Smooth muscle cell (in vitro differentiated cells): ENCODE data around the gene FOXP3. TPM values are rescaled to one million over a fixed set of nuclear protein-coding genes. Genes with fewer than 3 reads are reported as not detected.

Experiments
- DNase-seq: peaks from one replicate; lab custom pipeline; 2025; ENCODE audit not compliant: unreplicated experiment; lab: John Stamatoyannopoulos, UW
- H2AFZ ChIP-seq: fragments of 200-600 bp; sonication (generic); 2 replicates; pipeline ENCODE4 v1.6.0; 2016; ENCODE audit warnings: antibody characterized with exemption, low read depth, mild to moderate bottlenecking
- H3F3A ChIP-seq: fragments of 200-600 bp; sonication (generic); 2 replicates; pipeline ENCODE4 v1.6.0; 2017; ENCODE audit warnings: antibody characterized with exemption, low read depth
- H3K27ac ChIP-seq: fragments of 200-600 bp; sonication (generic); 2 replicates; pipeline ENCODE4 v1.5.1; 2016; ENCODE audit warnings: low read depth, mild to moderate bottlenecking
- H3K27me3 ChIP-seq: fragments of 200-600 bp; sonication (generic); 2 replicates; pipeline ENCODE4 v1.6.1; 2016; ENCODE audit warnings: low read depth, mild to moderate bottlenecking
- H3K36me3 ChIP-seq: fragments of 200-600 bp; sonication (generic); 2 replicates; pipeline ENCODE4 v1.5.1; 2016; ENCODE audit warnings: low read depth
- H3K4me1 ChIP-seq: fragments of 200-600 bp; sonication (generic); 2 replicates; pipeline ENCODE4 v1.5.1; 2016; ENCODE audit warnings: low read depth
- H3K4me2 ChIP-seq: fragments of 200-600 bp; sonication (generic); 2 replicates; pipeline ENCODE4 v1.6.0; 2016; ENCODE audit warnings: mild to moderate bottlenecking
- H3K4me3 ChIP-seq: fragments of 200-600 bp; sonication (generic); 2 replicates; pipeline ENCODE4 v1.5.1; 2016; ENCODE audit warnings: mild to moderate bottlenecking
- H3K79me2 ChIP-seq: fragments of 200-600 bp; sonication (generic); 2 replicates; pipeline ENCODE4 v1.6.0; 2016; ENCODE audit warnings: low read depth, mild to moderate bottlenecking
- H3K9ac ChIP-seq: fragments of 200-600 bp; sonication (generic); 2 replicates; pipeline ENCODE4 v1.6.0; 2016; ENCODE audit warnings: low read depth
- H3K9me3 ChIP-seq: fragments of 200-600 bp; sonication (generic); replicated peaks from 2 replicates; pipeline ENCODE4 v1.5.1; 2016; ENCODE audit warnings: low read depth
- H4K20me1 ChIP-seq: fragments of 200-600 bp; sonication (generic); 2 replicates; pipeline ENCODE4 v1.6.0; 2016; ENCODE audit warnings: low read depth
- WGBS: methylation state at CpG from one replicate; pipeline ENCODE4 v1.1.7; 2016; ENCODE audit warnings: low lambda C conversion rate; 5-methylcytosine and 5-hydroxymethylcytosine counted together
- polyA plus RNA-seq: library from polyadenylated mRNA; unstranded; fragments of >200 nt; fragmentation: Nextera tagmentation; extraction: Ambion mirVana; gene quantifications from 2 replicates; pipeline ENCODE4 v1.2.1, GENCODE V29; 2016
- total RNA-seq: library from RNA; depleted of rRNA; stranded (reverse); fragments of >200 nt; gene quantifications from 2 replicates; pipeline ENCODE4 v1.2.3, GENCODE V29; 2014
- TF ChIP-seq, protein P1 (sequence below): fragments of 200-600 bp; sonication (generic); IDR thresholded peaks from 2 replicates; pipeline ENCODE4 v1.5.1; 2017; ENCODE audit warnings: borderline replicate concordance, mild to moderate bottlenecking, antibody characterized with exemption; ENCODE audit not compliant: insufficient read depth, poor library complexity, severe bottlenecking

Gene FOXP3
- total and polyA plus RNA-seq, 2 experiments from 2014 or later: not detected

DNA sequence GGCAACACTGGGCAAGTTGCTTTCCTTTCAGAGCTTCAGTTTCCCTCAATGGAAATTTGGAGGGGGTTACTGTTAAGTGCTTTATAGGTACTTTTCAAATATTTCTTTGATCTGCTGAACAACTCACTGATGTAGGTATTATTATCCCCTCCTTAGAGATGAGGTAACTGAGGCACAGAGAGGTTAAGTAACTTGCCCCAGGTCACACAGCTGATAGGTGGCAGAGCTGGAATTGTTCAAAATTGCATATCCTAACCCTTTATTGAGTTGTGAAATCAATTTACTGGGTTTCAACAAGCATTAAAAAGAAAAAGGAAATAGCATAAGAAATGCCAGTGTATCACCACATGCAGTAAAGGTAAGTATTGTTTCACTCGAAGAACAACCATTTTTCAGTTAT is 11.7 kb upstream of the FOXP3 start:
- Histone ChIP-seq H3K79me2 (peaks cover 10% of the 10 kb centered on the region), H3K36me3 (no peaks in the 10 kb centered on the region), H4K20me1 (peaks cover 5% of the 10 kb centered on the region), H3K27ac (no peak overlapping the region), H3K4me3 (no peak overlapping the region), H3K9me3 (no peaks in the 10 kb centered on the region), H3K9ac (no peak overlapping the region), H3K4me2 (no peak overlapping the region), H2AFZ (no peak overlapping the region), H3K27me3 (no peaks in the 10 kb centered on the region), H3K4me1 (no peaks in the 10 kb centered on the region), H3F3A (no peaks in the 10 kb centered on the region)
- DNase-seq: no peak
- 63% methylated on average over 1 of the region's 1 CpG for WGBS
- TF ChIP-seq, protein P1, sequence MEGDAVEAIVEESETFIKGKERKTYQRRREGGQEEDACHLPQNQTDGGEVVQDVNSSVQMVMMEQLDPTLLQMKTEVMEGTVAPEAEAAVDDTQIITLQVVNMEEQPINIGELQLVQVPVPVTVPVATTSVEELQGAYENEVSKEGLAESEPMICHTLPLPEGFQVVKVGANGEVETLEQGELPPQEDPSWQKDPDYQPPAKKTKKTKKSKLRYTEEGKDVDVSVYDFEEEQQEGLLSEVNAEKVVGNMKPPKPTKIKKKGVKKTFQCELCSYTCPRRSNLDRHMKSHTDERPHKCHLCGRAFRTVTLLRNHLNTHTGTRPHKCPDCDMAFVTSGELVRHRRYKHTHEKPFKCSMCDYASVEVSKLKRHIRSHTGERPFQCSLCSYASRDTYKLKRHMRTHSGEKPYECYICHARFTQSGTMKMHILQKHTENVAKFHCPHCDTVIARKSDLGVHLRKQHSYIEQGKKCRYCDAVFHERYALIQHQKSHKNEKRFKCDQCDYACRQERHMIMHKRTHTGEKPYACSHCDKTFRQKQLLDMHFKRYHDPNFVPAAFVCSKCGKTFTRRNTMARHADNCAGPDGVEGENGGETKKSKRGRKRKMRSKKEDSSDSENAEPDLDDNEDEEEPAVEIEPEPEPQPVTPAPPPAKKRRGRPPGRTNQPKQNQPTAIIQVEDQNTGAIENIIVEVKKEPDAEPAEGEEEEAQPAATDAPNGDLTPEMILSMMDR: no peak

DNA sequence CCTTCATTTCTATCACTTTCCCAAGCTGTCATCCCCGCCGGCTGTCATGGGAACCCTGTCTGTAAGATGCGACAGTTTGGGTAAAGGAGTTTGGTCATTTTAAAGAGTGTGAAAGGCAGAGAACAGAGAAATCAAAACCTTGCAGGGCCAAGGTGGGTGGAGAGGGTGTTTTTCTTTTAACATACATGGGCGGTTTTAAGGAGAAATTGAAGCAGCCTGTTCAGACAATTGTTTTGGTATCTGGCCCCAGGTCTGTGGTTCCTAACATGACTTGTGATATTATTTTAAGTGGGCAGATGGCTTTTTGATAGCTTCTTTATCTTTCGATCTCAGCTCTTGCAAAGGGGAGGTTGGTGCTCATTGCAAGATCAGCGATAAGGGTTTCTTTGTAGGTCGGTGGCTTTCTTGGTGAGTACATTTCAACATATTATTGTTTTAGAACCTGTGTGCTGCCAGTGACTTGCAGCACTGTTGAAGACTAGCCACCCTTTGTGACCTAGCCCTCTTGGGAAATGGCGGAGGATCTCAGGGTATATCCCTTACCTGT is 8.7 kb upstream of the FOXP3 start:
- TF ChIP-seq, protein P1: no peak
- no peaks in the 10 kb centered on the region for H3K36me3 ChIP-seq
- 88% methylated on average over 8 of the region's 8 CpGs for WGBS
- no peaks in the 10 kb centered on the region for H3K27me3 ChIP-seq
- H3K4me2 ChIP-seq: no peak overlapping the region
- peaks cover 19% of the 10 kb centered on the region for H3K79me2 ChIP-seq
- no peak overlapping the region for H3K27ac ChIP-seq
- peaks cover 5% of the 10 kb centered on the region for H4K20me1 ChIP-seq
- H3K4me1 ChIP-seq: peaks cover 1% of the 10 kb centered on the region
- no peaks in the 10 kb centered on the region for H3K9me3 ChIP-seq
- DNase-seq: no peak
- no peak overlapping the region for H3K4me3 ChIP-seq
- H3F3A ChIP-seq: no peaks in the 10 kb centered on the region
- H3K9ac ChIP-seq: no peak overlapping the region
- H2AFZ ChIP-seq: no peak overlapping the region

DNA sequence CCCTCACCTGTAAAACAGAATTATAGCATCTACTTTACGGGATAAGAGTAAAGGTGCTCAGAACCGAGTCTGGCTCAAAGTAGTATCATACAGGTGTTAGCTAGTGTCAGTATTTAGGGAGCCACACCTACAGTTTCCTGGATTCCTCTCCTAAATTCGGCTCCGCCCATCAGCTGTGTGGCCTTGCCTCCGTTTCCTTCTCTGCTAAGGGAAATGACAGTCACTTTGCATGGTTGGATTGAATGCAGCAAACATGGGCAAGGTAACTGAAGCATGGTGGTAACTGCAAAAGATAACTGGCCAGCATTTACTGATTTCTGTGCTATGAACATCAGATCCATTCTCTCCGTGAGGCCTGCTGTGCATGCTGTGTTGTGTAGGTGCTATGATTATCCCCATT is 7.9 kb upstream of the FOXP3 start:
- no peak for DNase-seq
- H3K79me2 ChIP-seq: peaks cover 19% of the 10 kb centered on the region
- H3K4me2 ChIP-seq: peak overlapping the region; percentile 84
- H3F3A ChIP-seq: no peaks in the 10 kb centered on the region
- H4K20me1 ChIP-seq: peaks cover 5% of the 10 kb centered on the region
- no peak overlapping the region for H3K9ac ChIP-seq
- no peak overlapping the region for H2AFZ ChIP-seq
- WGBS: 67% methylated on average over 6 of the region's 6 CpGs
- TF ChIP-seq, protein P1: no peak
- H3K27me3 ChIP-seq: no peaks in the 10 kb centered on the region
- no peak overlapping the region for H3K4me3 ChIP-seq
- no peaks in the 10 kb centered on the region for H3K36me3 ChIP-seq
- peaks cover 3% of the 10 kb centered on the region for H3K4me1 ChIP-seq
- no peaks in the 10 kb centered on the region for H3K9me3 ChIP-seq
- H3K27ac ChIP-seq: no peak overlapping the region

DNA sequence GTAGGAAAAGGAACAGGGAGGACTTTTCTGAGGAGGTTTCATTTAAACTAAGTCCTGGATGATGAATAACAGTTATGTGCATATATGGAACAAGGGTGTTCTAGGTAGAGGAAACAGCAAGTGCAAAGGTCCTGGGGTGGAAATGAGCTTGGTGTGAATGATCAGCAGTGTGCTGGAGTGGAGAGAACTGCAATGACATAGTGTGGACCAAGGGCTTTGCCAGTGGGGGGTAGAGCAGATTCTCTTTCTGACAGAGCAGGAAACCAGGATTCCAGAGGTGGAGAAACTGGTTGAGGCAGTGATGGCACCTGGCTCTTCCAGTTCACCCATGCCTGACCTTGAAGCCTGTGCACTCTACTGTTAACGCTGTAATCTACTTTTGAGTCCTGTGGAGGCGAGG is 6.8 kb upstream of the FOXP3 start:
- H3K4me3 ChIP-seq: peak overlapping the region; percentile 60
- TF ChIP-seq, protein P1: no peak
- peaks cover 19% of the 10 kb centered on the region for H3K79me2 ChIP-seq
- no peak overlapping the region for H2AFZ ChIP-seq
- peak overlapping the region; percentile 84 for H3K4me2 ChIP-seq
- H3F3A ChIP-seq: no peaks in the 10 kb centered on the region
- DNase-seq: no peak
- H3K36me3 ChIP-seq: no peaks in the 10 kb centered on the region
- H3K4me1 ChIP-seq: peaks cover 3% of the 10 kb centered on the region
- H3K9me3 ChIP-seq: no peaks in the 10 kb centered on the region
- 64% methylated on average over 2 of the region's 2 CpGs for WGBS
- H4K20me1 ChIP-seq: peaks cover 5% of the 10 kb centered on the region
- H3K27ac ChIP-seq: peak overlapping the region; percentile 19
- H3K9ac ChIP-seq: no peak overlapping the region
- H3K27me3 ChIP-seq: no peaks in the 10 kb centered on the region
